WERI-Rb-1 (cell line): Measurements from ENCODE around the gene WDR64.
"Not testable (repeated sequence)": the region's sequence is repeated elsewhere in the genome, so short reads cannot be mapped to it uniquely, and the experiment has no call there.

ENCODE experiments used
- DNase-seq: peaks from one replicate; pipeline ENCODE4 v3.0.0-alpha.2; 2020
- H3K27ac ChIP-seq: fragments of 250-450 bp; sonication (Bioruptor Pico); 2 replicates; pipeline ENCODE4 v1.5.1; 2020; ENCODE audit warnings: mild to moderate bottlenecking, moderate library complexity
- H3K27me3 ChIP-seq: fragments of 250-450 bp; sonication (Bioruptor Pico); 2 replicates; pipeline ENCODE4 v1.5.1; 2021; ENCODE audit warnings: mild to moderate bottlenecking, low read depth, moderate library complexity; ENCODE audit not compliant: insufficient read depth, severe bottlenecking
- H3K36me3 ChIP-seq: fragments of 250-450 bp; sonication (Bioruptor Pico); 2 replicates; pipeline ENCODE4 v1.5.1; 2020; ENCODE audit warnings: mild to moderate bottlenecking, moderate library complexity
- H3K4me3 ChIP-seq: 2 replicates; pipeline ENCODE4 v1.5.1; 2011; ENCODE audit warnings: low read depth, mild to moderate bottlenecking, control low read depth, low read length
- H3K9me3 ChIP-seq: fragments of 250-450 bp; sonication (Bioruptor Pico); 2 replicates; pipeline ENCODE4 v1.5.1; 2021; ENCODE audit warnings: mild to moderate bottlenecking, moderate library complexity; ENCODE audit not compliant: severe bottlenecking
- CTCF ChIP-seq: IDR thresholded peaks from 2 replicates; pipeline ENCODE4 v1.5.1; 2011; ENCODE audit warnings: low read depth, mild to moderate bottlenecking, control low read depth, inconsistent platforms, low read length

Gene WDR64

GRCh38 chr1:241701483-241702295 lies 49.6 kb downstream of the WDR64 start:
- no peaks in the 10 kb centered on the region for H3K9me3 ChIP-seq
- no peak overlapping the region for H3K4me3 ChIP-seq
- H3K36me3 ChIP-seq = no peaks in the 10 kb centered on the region
- TF ChIP-seq CTCF = no peak
- H3K27me3 ChIP-seq = peaks cover 34% of the 10 kb centered on the region
- no peak for DNase-seq
- no peak overlapping the region for H3K27ac ChIP-seq

GRCh38 chr1:241702442-241703373 lies 50.6 kb downstream of the WDR64 start:
- peaks cover 34% of the 10 kb centered on the region for H3K27me3 ChIP-seq
- H3K27ac ChIP-seq = no peak overlapping the region
- no peak for DNase-seq
- no peak for TF ChIP-seq CTCF
- no peak overlapping the region for H3K4me3 ChIP-seq
- H3K36me3 ChIP-seq = no peaks in the 10 kb centered on the region
- no peaks in the 10 kb centered on the region for H3K9me3 ChIP-seq

GRCh38 chr1:241703739-241704138 lies 51.7 kb downstream of the WDR64 start:
- not testable (repeated sequence) for H3K36me3 ChIP-seq, H3K27ac ChIP-seq, DNase-seq, H3K9me3 ChIP-seq, H3K4me3 ChIP-seq
- peaks cover 33% of the 10 kb centered on the region for H3K27me3 ChIP-seq

GRCh38 chr1:241706257-241706656 lies 54.2 kb downstream of the WDR64 start:
- H3K9me3 ChIP-seq = no peaks in the 10 kb centered on the region
- H3K27ac ChIP-seq = no peak overlapping the region
- no peak for DNase-seq
- no peaks in the 10 kb centered on the region for H3K36me3 ChIP-seq
- H3K4me3 ChIP-seq = no peak overlapping the region
- H3K27me3 ChIP-seq = peaks cover 34% of the 10 kb centered on the region
- TF ChIP-seq CTCF = no peak

- TF ChIP-seq CTCF = no peak
- DNase-seq = no peak
- H3K36me3 ChIP-seq = no peaks in the 10 kb centered on the region
- H3K27me3 ChIP-seq = peaks cover 34% of the 10 kb centered on the region
- no peaks in the 10 kb centered on the region for H3K9me3 ChIP-seq
- H3K4me3 ChIP-seq = no peak overlapping the region
- no peak overlapping the region for H3K27ac ChIP-seq
These were observed 54.9 kb downstream of the WDR64 start for GRCh38 chr1:241706967-241707366.

- no peak for DNase-seq
These were observed 55.4 kb downstream of the WDR64 start for GRCh38 chr1:241707442-241707841.

More at GRCh38 chr1:241707442-241707841, 55.4 kb downstream of the WDR64 start:
- H3K9me3 ChIP-seq = peaks cover under 1% of the 10 kb centered on the region
- H3K4me3 ChIP-seq = no peak overlapping the region
- H3K27ac ChIP-seq = no peak overlapping the region
- peaks cover 39% of the 10 kb centered on the region for H3K27me3 ChIP-seq
- TF ChIP-seq CTCF = no peak
- H3K36me3 ChIP-seq = no peaks in the 10 kb centered on the region
